NB4 (cell line): Measurements from ENCODE around the gene ARL8B.

Source experiments
- DNase-seq: peaks from one replicate; pipeline ENCODE4 v3.0.0; 2010; ENCODE audit warnings: low read depth
- H3K4me3 ChIP-seq: one replicate; pipeline ENCODE4 v1.5.1; 2011; ENCODE audit warnings: mild to moderate bottlenecking, low read depth, low read length, moderate library complexity
- CTCF ChIP-seq: IDR thresholded peaks from one replicate; pipeline ENCODE4 v1.5.1; 2012; ENCODE audit warnings: low read depth, low read length
- MAX ChIP-seq: IDR thresholded peaks from 2 replicates; pipeline ENCODE4 v1.6.1; 2011; ENCODE audit warnings: low read depth, low read length
- MYC ChIP-seq: IDR thresholded peaks from 2 replicates; pipeline ENCODE4 v1.6.1; 2011; ENCODE audit warnings: low read depth, low read length
- POLR2A ChIP-seq: IDR thresholded peaks from 2 replicates; pipeline ENCODE4 v1.6.1; 2011; ENCODE audit warnings: mild to moderate bottlenecking; ENCODE audit not compliant: insufficient read length; ENCODE audit errors: extremely low read depth

Gene ARL8B

GRCh38 chr3:5136919-5137429, 14.9 kb downstream of the ARL8B start:
- H3K4me3 ChIP-seq, result no peak overlapping the region
- no peak for TF ChIP-seq MAX
- no peak for TF ChIP-seq POLR2A
- no peak for TF ChIP-seq CTCF
- TF ChIP-seq MYC, result no peak
- no peak for DNase-seq

GRCh38 chr3:5138214-5138981, 16.3 kb downstream of the ARL8B start:
- no peak for DNase-seq
- H3K4me3 ChIP-seq, result no peak overlapping the region
- TF ChIP-seq MYC (no peak), CTCF (no peak), MAX (no peak), POLR2A (no peak)

- H3K4me3 ChIP-seq, result no peak overlapping the region
- no peak for TF ChIP-seq POLR2A
- DNase-seq, result no peak
These were observed 18.1 kb downstream of the ARL8B start for GRCh38 chr3:5140230-5140621.

GRCh38 chr3:5140839-5141238, 18.7 kb downstream of the ARL8B start:
- TF ChIP-seq POLR2A (no peak), MYC (no peak), CTCF (no peak), MAX (no peak)
- no peak overlapping the region for H3K4me3 ChIP-seq
- DNase-seq, result no peak

- TF ChIP-seq POLR2A (no peak), CTCF (no peak), MYC (no peak), MAX (no peak)
- no peak overlapping the region for H3K4me3 ChIP-seq
- no peak for DNase-seq
These were observed 19.7 kb downstream of the ARL8B start for GRCh38 chr3:5141760-5142159.

GRCh38 chr3:5143464-5143863, 21.4 kb downstream of the ARL8B start:
- peak; percentile 23 for DNase-seq
- TF ChIP-seq MYC (no peak), CTCF (no peak), MAX (no peak), POLR2A (no peak)
- H3K4me3 ChIP-seq, result no peak overlapping the region
